ENCODE measurements around the gene SCEL.

SCEL gene

DNA sequence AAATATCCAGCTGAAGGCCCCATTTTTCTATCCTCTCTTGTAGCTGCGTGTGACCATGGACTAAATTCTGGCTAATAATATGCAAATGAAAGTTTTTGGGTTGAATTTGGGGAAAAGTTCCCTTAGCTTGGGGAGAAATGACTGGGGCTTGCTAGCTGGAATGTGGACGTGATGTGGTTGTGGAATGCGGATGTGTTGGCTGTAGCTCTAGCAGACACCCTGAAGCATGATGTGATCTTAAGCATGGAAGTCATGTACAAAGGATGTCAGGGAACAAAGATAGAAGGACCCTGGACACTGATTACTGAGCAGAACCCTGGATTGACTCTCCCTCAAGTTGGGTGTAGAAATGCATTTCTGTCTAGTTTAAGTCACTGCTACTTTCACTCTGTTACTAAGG lies 25.4 kb upstream of the SCEL start:
- no peaks in the 10 kb centered on the region for H3K36me3 Mint-ChIP-seq (ENCODE audit: low read depth)
- no peak for DNase-seq
- H3K4me3 Mint-ChIP-seq, result no peak overlapping the region
- H3K9me3 Mint-ChIP-seq, result no peaks in the 10 kb centered on the region
- H3K27me3 Mint-ChIP-seq (ENCODE audit: low read depth, poor library complexity), result peaks cover 4% of the 10 kb centered on the region
- TF ChIP-seq, protein P1, sequence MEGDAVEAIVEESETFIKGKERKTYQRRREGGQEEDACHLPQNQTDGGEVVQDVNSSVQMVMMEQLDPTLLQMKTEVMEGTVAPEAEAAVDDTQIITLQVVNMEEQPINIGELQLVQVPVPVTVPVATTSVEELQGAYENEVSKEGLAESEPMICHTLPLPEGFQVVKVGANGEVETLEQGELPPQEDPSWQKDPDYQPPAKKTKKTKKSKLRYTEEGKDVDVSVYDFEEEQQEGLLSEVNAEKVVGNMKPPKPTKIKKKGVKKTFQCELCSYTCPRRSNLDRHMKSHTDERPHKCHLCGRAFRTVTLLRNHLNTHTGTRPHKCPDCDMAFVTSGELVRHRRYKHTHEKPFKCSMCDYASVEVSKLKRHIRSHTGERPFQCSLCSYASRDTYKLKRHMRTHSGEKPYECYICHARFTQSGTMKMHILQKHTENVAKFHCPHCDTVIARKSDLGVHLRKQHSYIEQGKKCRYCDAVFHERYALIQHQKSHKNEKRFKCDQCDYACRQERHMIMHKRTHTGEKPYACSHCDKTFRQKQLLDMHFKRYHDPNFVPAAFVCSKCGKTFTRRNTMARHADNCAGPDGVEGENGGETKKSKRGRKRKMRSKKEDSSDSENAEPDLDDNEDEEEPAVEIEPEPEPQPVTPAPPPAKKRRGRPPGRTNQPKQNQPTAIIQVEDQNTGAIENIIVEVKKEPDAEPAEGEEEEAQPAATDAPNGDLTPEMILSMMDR (IDR thresholded peaks at IDR 0.05), result no peak
- H3K4me1 Mint-ChIP-seq, result no peaks in the 10 kb centered on the region
- H3K27ac Mint-ChIP-seq, result no peak overlapping the region

DNA sequence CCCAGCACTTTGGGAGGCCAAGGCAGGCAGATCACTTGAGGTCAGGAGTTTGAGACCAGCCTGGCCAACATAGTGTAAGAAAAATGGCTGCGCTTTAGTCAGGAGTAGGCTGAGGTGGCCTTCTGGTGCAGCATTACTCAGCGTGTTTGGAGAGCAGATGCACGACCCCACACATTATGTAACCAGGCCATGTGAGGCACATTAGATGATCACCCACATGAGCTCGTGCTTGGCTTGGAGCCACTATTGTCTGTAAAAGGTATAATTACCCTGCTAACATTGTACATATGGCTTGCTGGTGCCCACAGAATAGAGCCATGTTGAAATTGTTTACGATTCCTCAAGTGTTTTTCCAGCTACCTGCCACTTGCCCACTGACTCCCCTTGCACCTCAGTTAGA lies 24.0 kb upstream of the SCEL start:
- Mint-ChIP-seq H3K36me3 (ENCODE audit: low read depth) (no peaks in the 10 kb centered on the region), H3K9me3 (no peaks in the 10 kb centered on the region), H3K27ac (no peak overlapping the region), H3K4me3 (no peak overlapping the region), H3K4me1 (no peaks in the 10 kb centered on the region), H3K27me3 (ENCODE audit: low read depth, poor library complexity) (peaks cover 6% of the 10 kb centered on the region)
- no peak for DNase-seq
- TF ChIP-seq, protein P1 (IDR thresholded peaks at IDR 0.05), result no peak

DNA sequence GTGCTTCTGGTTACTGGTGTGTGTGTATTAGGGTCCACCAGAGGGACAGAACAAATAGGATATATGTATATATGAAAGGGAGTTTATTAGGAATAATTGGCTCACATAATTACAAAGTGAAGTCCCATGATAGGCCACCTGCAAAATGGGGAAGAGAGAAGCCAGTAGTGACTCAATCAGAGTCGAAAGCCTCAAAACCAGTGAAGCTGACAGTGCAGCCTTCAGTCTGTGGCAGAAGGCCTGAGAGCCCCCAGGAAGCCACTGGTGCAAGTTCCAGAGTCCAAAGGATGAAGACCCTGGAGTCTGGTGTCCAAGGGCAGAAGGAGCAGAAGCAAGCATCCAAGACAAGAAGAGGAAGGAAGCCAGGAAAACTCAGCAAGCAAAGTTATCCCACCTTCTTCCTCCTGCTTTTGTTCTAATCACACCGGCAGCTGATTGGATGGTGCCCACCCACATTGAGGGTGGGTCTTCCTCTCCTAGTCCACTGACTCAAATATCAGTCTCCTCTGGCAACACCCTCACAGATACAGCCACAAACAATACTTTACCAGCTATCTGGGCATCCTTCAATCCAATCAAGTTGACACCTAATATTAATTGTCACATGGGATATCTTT lies 21.7 kb upstream of the SCEL start:
- Mint-ChIP-seq H3K36me3 (ENCODE audit: low read depth) (no peaks in the 10 kb centered on the region), H3K27me3 (ENCODE audit: low read depth, poor library complexity) (peaks cover 6% of the 10 kb centered on the region), H3K4me3 (no peak overlapping the region), H3K9me3 (no peaks in the 10 kb centered on the region), H3K4me1 (no peaks in the 10 kb centered on the region), H3K27ac (no peak overlapping the region)
- DNase-seq, result no peak
- TF ChIP-seq, protein P1 (IDR thresholded peaks at IDR 0.05), result no peak

DNA sequence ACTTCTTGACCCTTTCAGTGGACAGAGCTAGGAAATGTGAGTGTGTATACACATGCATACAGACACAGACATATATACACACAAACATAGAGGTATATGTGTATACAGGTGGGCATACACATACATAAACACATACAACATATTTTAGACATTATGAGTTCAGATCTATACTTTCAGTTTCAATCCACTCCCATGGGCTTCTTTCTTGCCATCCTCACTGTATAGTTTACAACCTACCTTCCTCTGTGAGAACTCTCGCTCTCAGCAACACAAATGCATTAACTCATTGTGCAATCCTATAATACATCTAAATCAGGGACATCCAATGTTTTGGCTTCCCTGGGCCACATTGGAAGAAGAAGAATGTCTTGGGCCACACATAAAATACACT lies 21.2 kb upstream of the SCEL start:
- Mint-ChIP-seq H3K27ac (no peak overlapping the region), H3K4me1 (no peaks in the 10 kb centered on the region), H3K36me3 (ENCODE audit: low read depth) (no peaks in the 10 kb centered on the region), H3K4me3 (no peak overlapping the region), H3K9me3 (no peaks in the 10 kb centered on the region), H3K27me3 (ENCODE audit: low read depth, poor library complexity) (peaks cover 6% of the 10 kb centered on the region)
- DNase-seq, result no peak
- TF ChIP-seq, protein P1 (IDR thresholded peaks at IDR 0.05), result no peak

DNA sequence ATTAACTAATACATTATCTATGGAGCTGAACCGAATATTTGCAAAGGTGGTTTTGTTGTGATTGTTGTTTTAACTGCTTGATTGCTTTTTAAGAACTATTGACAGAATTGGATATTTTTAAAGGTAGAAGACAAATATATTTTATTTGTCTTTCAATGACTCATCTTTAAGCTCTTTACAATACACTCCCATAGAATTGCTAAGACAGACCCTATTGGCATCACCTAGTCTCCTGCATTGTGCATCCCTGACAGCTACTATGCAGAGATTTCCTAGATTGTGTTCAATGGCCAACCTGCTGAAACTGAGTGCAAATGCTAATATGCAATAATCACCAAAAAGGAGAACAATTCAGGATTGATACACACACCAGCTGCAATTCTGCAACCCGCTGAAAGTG lies 19.7 kb upstream of the SCEL start:
- Mint-ChIP-seq H3K9me3 (no peaks in the 10 kb centered on the region), H3K36me3 (ENCODE audit: low read depth) (no peaks in the 10 kb centered on the region), H3K4me3 (no peak overlapping the region), H3K27me3 (ENCODE audit: low read depth, poor library complexity) (peaks cover 6% of the 10 kb centered on the region), H3K4me1 (no peaks in the 10 kb centered on the region), H3K27ac (no peak overlapping the region)
- TF ChIP-seq, protein P1 (IDR thresholded peaks at IDR 0.05), result no peak
- DNase-seq, result no peak

DNA sequence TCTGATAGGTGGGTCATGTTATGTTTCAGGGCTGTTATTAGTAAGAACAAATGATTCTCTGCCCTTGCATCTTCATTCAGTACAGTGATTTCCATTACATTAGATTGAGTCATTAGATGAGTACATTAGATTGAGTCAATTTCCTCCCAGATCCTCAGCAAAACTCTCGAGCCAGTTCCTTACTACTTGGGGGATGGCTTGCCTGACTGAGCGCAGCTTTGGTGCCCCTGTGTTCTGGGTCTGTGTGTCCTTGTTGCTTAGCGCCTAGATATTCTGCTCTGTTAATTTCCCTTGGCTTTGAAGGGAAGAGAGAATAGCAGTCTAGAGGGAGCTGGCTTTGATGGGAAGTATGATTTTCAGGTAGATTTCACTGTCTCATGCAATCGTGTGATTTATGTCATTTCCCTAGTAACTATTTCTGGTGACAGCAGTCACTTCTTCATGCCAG lies 19.1 kb upstream of the SCEL start:
- Mint-ChIP-seq H3K27me3 (ENCODE audit: low read depth, poor library complexity) (peaks cover 8% of the 10 kb centered on the region), H3K9me3 (no peaks in the 10 kb centered on the region), H3K27ac (peak overlapping the region; percentile 51), H3K36me3 (ENCODE audit: low read depth) (no peaks in the 10 kb centered on the region), H3K4me3 (no peak overlapping the region), H3K4me1 (peaks cover 3% of the 10 kb centered on the region)
- TF ChIP-seq, protein P1 (IDR thresholded peaks at IDR 0.05), result no peak
- DNase-seq, result no peak
